HG03439 (cell line): ENCODE measurements around the gene TSR3.

ENCODE experiments used
- ATAC-seq: cut with Tn5 transposase; IDR thresholded peaks from one replicate; pipeline ENCODE4 v1.9.1; 2021; ENCODE audit warnings: mild to moderate bottlenecking, moderate library complexity; ENCODE audit not compliant: unreplicated experiment

The TSR3 gene

DNA sequence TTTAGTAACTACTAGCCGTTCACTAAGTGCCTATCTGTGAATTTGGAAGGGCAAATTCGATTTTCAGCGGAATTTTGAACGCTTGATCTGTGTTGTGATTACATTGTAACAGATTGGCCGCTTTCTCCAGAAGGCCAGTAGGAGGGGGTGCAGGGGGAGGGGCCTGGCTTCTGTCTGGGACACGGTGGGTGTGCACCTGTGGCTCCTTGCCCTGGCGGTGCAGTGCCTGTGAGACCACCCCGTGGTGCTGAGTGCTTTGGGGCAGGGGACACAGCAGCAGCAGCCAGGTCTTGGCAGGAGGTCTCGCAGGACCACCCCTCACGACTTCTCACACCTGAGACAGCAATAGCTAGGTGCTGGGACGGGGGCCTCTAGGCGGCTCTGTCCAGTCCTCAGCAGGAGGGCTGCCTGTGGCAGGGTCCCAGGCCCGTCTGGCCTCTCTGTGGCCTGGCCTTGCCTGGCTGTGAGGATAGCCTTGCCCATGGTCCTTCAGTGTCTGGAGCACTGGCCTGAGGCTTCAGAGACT lies 40.4 kb downstream of the TSR3 start:
- no peak for ATAC-seq

DNA sequence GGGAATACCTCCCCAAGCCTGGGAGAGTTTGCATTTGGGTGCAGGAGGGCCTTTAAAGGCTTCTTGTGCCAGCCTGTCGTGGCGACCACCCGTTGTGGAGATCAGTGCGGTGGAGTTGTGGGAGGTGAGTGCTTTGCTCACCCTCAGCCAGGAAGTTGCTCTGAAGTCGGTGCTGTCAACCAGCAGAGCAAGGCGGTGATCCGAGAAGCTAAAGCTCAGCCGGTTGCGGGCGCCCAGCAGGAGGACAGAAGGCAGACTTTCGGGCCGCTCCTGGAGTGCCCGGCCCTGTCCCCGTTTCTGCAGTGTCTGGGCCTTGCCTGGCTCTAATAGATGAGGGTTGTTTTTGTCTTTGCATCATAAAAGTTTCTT lies 40.9 kb downstream of the TSR3 start:
- no peak for ATAC-seq

DNA sequence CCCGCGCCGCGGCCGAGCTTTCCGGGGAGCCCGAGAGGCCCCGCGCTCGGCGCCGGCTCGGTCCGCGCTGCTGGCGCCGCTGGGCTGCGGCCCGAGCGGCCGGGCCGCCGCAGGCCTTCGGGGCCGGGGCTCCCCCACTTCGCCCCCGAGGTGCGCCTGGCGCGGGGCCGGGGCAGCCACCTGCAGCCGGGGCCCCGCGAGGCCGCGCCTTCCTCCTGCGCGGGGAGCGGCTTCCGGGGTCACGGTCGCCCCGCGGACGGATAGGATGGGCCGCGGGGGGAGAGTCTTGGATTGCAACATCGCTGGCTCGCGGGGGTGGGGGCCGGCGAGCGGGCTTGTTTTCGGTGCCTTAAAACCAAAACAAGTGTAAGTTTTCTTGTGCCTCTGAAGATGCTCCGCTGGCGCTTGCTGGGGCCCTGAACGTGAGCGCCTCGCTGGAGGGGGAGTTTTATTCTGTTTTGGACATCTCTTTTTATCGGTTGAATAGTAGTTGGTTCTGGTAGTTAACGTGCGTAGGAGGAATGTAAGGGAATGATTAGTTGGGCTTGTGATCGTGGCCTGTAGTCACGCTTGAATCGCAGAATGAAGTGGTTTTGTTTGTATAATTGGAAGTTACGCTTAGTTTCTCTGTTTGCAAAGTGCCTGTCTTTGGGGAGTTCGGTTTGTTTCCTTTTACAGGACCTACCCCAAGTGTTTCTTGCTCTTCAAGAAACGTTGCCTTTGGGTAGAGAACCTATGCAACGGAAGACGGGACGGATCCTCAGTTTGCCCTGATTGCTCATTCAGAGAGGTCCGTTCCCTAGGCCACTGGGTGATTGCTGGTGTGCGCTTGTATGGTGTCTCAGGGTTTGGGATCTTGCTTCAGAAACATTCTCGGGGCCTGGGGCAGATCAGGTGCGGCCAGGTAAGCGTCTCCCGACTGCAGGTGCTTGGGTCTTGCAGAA lies 41.5 kb downstream of the TSR3 start:
- ATAC-seq, result peak; percentile 18

DNA sequence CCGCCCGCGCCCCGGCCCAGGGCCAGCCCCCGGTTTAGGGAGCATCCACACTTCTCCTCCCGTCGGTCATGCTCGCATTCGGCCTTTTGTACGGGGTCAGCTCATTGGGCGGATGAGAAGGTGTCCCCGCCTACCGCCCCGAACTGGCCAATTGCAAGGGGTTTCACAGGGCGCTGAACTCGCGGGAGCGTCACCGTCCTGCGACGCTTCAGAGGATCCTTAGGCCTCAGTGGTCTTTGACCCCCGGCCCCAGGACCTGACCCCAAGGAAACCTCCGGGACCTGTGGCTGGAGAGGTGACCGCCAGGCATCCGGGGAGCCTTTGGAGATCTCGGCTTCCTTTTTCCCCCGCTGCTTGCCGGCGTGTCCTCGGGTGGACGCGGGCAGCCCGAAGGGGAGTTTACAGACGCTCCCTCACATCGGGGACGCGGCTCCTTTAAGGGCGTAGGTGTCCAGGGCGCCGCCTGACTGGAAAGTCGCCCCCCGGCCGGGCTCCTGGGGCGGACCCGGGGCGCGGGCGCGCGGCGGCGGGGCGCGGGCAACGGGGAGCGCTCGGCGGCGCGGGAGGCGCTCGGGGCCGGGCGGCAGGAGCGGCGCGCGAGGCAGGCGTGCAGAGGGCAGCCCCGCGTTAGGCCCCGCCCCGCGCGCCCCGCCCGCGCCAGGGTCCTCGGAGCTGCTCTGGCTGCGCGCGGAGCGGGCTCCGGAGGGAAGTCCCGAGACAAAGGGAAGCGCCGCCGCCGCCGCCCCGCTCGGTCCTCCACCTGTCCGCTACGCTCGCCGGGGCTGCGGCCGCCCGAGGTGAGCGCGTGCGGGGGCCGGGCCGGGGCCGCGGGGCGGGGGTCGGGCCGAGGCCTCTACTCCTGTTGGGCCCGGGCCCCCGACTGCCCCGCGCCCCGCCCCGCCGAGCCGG lies 42.4 kb downstream of the TSR3 start, which contains the start of gene UBE2I:
UBE2I (plus strand) TSS at position 660 of the 909 bp plus-strand sequence. CDS start 4,395 bp downstream, outside the sequence.
- ATAC-seq, result peak; percentile 76

DNA sequence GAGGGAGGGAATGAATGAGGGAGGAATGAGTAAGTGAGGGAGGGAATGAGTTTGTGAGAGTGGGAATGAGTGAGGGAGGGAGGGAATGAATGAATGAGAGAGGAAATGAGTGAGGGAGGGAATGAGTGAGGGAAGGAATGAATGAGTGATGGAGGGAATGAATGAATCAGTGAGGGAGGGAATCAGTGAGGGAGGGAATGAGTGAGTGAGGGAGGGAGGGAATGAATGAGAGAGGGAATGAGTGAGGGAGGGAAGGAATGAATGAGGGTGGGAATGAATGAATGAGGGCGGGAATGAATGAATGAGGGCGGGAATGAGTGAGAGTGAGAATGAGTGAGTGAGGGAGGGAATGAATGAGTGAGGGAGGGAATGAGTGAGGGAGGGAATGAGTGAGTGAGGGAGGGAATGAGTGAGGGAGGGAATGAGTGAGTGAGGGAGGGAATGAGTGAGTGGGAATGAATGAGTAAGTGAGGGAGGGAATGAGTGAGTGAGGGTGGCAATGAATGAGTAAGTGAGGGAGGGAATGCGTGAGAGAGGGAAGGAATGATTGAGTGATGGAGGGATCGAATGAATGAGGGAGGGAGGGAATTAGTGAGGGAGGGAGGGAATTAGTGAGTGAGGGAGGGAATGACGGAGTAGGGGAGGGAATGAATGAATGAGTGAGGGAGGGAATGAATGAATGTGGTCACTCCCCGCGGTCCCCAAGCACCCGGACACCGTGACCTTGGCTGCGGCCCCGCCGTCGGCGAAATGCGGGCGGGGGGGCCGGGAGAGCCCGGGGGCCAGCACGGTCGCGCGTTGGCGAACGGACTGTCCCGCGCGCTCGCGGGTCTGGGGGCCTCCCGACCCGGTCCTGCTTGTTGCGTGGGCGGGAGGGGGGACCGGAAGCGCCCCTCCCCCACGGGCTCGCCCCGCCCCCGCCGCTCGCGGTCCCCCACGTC lies 43.4 kb downstream of the TSR3 start:
- no peak for ATAC-seq

GRCh38 chr16:1306334-1306733 lies 45.3 kb downstream of the TSR3 start:
- no peak for ATAC-seq

DNA sequence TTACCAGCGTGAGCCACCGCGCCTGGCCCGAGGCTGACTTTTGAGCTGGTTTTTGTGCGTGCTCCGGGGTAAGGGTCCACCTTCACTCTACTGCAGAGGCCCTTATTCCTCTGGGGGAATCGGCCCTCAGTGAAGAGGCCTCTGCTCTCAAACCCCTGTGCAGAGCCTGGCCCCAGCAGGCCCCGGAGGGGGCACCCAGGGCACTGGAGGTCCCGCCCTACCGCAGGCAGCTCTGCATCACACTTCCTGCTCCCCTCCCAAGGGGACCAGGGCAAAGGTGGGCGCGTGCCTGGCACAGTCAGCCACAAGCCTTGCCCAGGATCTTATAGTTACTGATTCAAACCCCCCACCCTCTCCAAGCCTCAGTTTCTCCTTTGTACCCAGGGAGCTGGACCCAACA lies 45.9 kb downstream of the TSR3 start:
- ATAC-seq, result no peak

DNA sequence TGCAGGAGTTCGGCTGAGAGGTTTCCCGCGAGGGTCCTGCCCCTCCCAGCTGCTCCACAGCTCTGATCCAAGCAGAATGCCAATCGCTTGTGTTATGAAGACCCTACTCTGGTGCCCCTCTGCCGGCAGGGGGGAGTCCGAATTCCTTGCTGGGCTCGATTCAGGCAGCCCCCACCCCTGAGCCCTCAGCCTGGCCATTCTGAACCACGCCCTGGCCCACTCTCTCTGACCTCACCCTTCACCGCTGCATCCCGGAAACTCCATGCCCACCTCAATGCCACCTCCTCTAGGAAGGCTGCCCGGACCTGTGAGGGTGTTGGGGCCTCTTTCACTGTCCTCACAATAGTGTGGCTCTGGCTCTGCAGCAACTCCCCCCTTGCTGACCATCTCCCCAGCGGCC lies 50.1 kb downstream of the TSR3 start:
- ATAC-seq, result no peak

DNA sequence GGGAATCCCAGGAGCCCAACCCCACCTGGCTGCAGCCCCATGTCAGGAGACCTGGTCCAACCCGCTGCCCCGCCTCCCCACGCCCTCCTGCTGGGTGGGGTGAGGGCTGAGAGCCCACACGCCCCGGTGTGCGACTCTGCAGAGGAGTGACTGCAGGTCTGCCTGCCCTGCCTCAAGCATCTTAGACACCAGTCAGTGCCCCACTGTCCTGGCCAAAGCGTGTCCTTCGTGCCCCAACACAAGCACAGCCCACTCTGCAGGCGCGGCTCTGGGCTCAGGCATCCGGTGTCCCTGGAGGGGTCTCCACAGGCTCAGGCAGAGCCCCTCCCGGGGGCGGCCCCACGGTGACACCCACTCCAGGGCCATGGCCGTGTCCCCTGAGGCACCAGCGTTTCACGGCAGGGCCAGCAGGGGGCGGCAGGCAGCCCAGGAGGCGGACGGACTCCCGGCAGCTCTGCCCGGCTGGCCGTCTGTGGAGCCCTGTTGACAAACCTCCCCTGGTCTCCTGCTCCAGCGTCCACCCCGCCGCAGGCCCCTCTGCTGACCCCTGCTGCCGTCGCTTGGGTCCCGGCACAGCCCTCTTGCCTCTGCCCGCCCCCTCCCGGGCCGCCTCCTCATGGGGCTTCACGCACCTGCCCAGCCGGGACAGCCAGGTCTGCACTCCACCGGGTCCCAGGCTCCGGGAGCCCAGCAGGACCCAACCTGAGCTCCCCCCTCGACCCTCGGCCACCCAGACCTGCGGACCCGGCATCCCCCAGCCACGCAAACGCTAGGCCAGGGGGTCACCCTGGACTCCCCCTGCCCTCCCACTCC lies 50.8 kb downstream of the TSR3 start:
- ATAC-seq, result no peak

DNA sequence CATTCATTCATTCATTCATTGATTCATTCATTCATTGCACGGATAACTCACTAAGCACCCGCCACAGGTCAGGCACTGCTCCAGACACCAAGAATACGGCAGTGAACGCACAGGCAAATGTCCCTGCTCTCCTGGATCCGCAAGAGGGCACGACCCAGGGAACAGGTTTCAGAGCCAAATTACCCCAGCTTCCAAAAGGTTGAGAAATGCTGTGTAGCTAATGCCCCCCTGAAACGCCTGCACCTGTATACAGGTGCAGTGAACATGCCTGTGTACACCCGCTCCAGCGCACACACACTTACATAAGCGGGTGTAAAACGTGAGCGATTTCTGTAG lies 51.8 kb downstream of the TSR3 start:
- no peak for ATAC-seq
